PFSK-1 (cell line): ENCODE data around the gene C1orf105.

Source experiments
- POLR2AphosphoS5 ChIP-seq: IDR thresholded peaks from 2 replicates; pipeline ENCODE4 v1.6.1; 2012; ENCODE audit warnings: low read depth, mild to moderate bottlenecking, control low read depth, low read length, moderate library complexity
- SIN3A ChIP-seq: IDR thresholded peaks from 2 replicates; pipeline ENCODE4 v1.6.1; 2012; ENCODE audit warnings: mild to moderate bottlenecking, low read length, moderate library complexity, borderline replicate concordance; ENCODE audit not compliant: insufficient read depth
- TAF1 ChIP-seq: IDR thresholded peaks from 2 replicates; pipeline ENCODE4 v1.6.1; 2012; ENCODE audit warnings: low read length, control low read depth, borderline replicate concordance; ENCODE audit not compliant: insufficient read depth
- TF ChIP-seq, protein P1 (sequence below), 2 experiments: IDR thresholded peaks; 2 replicates each; pipeline versions ENCODE4 v1.6.1 to v1.8.0; 2011 to 2012; ENCODE audit warnings: low read depth in 2 of 2, low read length in 2 of 2, control low read depth in 1 of 2, inconsistent platforms in 1 of 2, mild to moderate bottlenecking in 1 of 2, moderate library complexity in 1 of 2; ENCODE audit not compliant: insufficient read depth in 1 of 2

DNA sequence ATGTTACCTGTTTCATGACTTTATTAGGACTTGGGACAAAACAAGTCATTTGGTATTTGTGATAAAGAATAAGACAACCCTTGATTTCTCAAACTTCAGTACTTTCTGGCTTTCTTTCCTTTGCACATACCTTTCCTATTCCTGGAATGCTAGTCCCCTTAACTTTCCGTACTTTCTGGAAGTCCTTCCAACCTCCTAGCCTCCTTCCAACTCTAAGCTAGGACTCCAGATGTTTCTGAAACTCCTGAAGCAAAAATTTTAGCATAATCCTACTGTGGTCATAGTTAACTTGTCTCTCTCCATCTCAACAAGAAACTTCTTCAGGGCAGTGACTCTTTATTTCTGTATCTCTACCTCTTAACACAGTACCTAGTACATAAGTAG is 19.8 kb upstream of the C1orf105 start:
- TF ChIP-seq, protein P1, sequence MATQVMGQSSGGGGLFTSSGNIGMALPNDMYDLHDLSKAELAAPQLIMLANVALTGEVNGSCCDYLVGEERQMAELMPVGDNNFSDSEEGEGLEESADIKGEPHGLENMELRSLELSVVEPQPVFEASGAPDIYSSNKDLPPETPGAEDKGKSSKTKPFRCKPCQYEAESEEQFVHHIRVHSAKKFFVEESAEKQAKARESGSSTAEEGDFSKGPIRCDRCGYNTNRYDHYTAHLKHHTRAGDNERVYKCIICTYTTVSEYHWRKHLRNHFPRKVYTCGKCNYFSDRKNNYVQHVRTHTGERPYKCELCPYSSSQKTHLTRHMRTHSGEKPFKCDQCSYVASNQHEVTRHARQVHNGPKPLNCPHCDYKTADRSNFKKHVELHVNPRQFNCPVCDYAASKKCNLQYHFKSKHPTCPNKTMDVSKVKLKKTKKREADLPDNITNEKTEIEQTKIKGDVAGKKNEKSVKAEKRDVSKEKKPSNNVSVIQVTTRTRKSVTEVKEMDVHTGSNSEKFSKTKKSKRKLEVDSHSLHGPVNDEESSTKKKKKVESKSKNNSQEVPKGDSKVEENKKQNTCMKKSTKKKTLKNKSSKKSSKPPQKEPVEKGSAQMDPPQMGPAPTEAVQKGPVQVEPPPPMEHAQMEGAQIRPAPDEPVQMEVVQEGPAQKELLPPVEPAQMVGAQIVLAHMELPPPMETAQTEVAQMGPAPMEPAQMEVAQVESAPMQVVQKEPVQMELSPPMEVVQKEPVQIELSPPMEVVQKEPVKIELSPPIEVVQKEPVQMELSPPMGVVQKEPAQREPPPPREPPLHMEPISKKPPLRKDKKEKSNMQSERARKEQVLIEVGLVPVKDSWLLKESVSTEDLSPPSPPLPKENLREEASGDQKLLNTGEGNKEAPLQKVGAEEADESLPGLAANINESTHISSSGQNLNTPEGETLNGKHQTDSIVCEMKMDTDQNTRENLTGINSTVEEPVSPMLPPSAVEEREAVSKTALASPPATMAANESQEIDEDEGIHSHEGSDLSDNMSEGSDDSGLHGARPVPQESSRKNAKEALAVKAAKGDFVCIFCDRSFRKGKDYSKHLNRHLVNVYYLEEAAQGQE (IDR thresholded peaks at IDR 0.05; ENCODE audit: insufficient read depth in 1 of 2, low read depth in 2 of 2, low read length in 2 of 2) = no peak
- TF ChIP-seq POLR2AphosphoS5 (no peak), TAF1 (no peak), SIN3A (no peak)
